Natural killer cell treated with Interleukin-12 subunit alpha and Interleukin-12 subunit beta and Interleukin-15 and Interleukin-18, amount 100 ng/mL, for 72 hours (primary cell): ENCODE measurements around the gene RER1. TPM values are rescaled to one million over a fixed set of nuclear protein-coding genes. Genes with fewer than 3 reads are reported as not detected.

Experiments
- ATAC-seq, 2 donors: fragments of 150-1000 bp; cut with Tn5 transposase in 1 of 2; sonication (Bioruptor Pico), chemical (Tn5 transposase) in 1 of 2; 2 replicates each; pipeline ENCODE4 v1.10.0; 2021
- DNase-seq: peaks from one replicate; pipeline ENCODE4 v3.0.0; 2022; ENCODE audit warnings: low spot score
- H3K27ac Mint-ChIP-seq, 2 donors: 1 replicate in 1 of 2; 2 replicates in 1 of 2; pipeline ENCODE4 v1.8.0; 2022; ENCODE audit warnings: mixed read lengths in 2 of 2, mild to moderate bottlenecking in 1 of 2, moderate library complexity in 1 of 2
- H3K27me3 Mint-ChIP-seq, 2 donors: 1 replicate in 1 of 2; 2 replicates in 1 of 2; pipeline ENCODE4 v1.8.0; 2022; ENCODE audit warnings: mixed read lengths in 2 of 2
- H3K36me3 Mint-ChIP-seq: one replicate; pipeline ENCODE4 v1.8.0; 2022; ENCODE audit warnings: mixed read lengths
- H3K4me1 Mint-ChIP-seq, 2 donors: 1 replicate in 1 of 2; 2 replicates in 1 of 2; pipeline ENCODE4 v1.8.0; 2022; ENCODE audit warnings: low read depth in 2 of 2, mixed read lengths in 2 of 2, mild to moderate bottlenecking in 1 of 2
- H3K4me3 Mint-ChIP-seq: one replicate; pipeline ENCODE4 v1.8.0; 2022; ENCODE audit warnings: mixed read lengths
- H3K9me3 Mint-ChIP-seq: 2 replicates; pipeline ENCODE4 v1.8.0; 2022; ENCODE audit warnings: mixed read lengths
- total RNA-seq, 2 donors: library from RNA; stranded (reverse); gene quantifications; one replicate each; pipeline ENCODE4 v1.2.3, GENCODE V29; 2022

The RER1 gene
- total RNA-seq, result 100 to 1,000 TPM; 139 to 161 TPM

DNA sequence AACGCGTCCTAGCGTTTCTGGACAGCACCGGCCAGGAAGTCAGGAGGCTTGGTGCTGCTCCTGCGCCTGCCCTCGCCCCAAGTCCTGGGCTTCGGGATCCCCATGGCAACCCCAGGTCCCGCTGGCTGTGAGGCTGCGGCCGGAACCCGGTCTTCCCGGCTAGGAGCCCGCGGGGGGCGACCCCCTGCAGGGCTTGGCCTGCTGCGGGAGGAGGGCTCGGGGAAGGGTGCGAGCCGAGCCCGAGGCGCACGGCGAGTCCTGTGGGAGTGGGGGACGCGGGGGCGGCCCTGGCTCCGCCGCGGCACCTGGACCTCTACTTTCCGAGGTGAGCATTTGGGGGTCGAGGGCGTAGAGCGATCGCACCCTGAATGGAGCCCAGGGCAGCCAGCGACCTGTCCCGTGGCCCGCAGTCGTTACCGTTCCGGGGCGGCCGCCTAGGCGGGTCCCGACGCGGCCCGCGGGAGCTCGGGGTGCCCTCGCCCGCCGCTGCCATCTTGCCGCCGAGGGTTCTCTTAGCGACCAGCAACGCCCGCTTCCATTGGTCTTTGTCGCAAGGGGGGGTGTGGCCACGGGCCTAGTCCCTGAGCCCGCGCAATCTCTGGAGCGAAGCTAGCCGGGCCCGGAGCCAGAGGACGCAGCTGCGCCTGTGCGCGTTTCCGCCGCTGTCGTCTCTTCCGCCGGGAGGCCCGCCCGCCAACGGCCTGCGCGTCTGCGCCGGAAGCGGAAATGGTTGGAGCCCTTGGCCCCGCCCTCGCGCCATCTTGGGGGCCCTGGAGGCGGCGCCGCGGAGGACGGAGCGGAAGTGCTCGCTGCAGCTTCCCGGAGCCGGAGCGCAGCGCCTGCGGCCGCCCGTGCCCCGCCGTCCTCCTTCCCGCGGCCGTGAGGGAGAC, at the start of gene RER1, which contains the start of gene MORN1:
TSS of gene RER1 (plus strand) at position 801 of the 890 bp plus-strand sequence. CDS start 3,950 bp downstream, outside the sequence.
TSS of gene MORN1 (minus strand) at position 514 of the 890 bp plus-strand sequence. CDS start at position 493, 21 bp downstream.
- Mint-ChIP-seq H3K9me3 (no peaks in the 10 kb centered on the region), H3K36me3 (no peaks in the 10 kb centered on the region), H3K4me1 (peaks cover 28 to 34% of the 10 kb centered on the region in 2 donors), H3K27me3 (no peaks in the 10 kb centered on the region), H3K27ac (peak within 1 kb of the TSS; percentile 82 to 96), H3K4me3 (peak within 1 kb of the TSS; percentile 89)
- peak; percentile 97 to 99 for ATAC-seq
- DNase-seq, result peak; percentile 100

- ATAC-seq, result no peak
- DNase-seq, result peak; percentile 46
These were observed 49.1 kb upstream of the RER1 start for GRCh38 chr1:2342384-2343022.

DNA sequence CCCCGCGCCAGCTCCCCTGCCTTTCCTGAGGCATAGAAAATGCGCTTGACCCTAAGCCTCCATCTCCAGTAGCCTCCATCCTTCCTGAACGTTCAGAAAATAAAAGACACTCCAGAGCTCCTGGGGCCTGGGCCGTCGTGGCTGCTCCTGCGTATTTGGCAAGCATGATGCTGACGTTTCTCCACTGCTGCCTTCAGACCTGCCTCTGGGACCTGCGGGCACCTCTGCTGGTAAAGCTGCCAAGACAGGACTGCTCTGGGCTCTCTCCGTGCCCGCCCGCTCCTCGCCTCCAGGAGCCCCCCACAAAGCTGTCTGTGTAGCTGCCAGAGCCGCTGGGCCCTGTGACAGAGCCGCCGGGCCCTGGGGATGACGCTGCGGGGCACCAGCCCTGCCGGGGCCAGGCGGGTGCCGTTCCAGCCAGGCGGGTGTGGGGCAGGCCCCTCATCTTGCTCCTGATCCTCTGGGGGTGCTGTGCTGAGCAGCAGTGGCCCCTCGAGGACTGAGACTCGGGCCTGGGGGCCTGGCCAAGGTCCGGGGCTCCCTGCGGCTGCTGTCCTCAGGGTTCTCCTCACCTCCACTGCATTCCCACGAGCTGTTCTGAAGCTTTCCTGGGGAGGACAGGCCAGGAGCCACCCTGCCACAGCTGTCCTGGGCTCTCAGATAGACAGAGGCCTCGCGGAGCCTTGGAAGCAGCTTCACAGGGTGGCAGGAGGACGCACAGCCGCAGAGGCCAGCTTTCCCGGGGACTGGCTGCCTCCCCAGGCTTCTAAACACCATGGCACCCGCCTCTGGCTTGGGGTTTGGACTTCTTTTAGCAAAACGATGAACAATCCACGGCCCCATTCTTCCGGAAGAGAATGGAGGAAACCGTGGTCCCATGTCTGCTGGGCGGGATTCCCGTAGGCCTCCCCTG, 48.4 kb upstream of the RER1 start:
- Mint-ChIP-seq H3K36me3 (no peaks in the 10 kb centered on the region), H3K4me3 (no peak overlapping the region), H3K4me1 (peaks cover 0 to 2% of the 10 kb centered on the region in 2 donors), H3K27ac (no peak overlapping the region), H3K27me3 (no peaks in the 10 kb centered on the region), H3K9me3 (no peaks in the 10 kb centered on the region)
- DNase-seq (peak; percentile 47), ATAC-seq (no peak)

More at GRCh38 chr1:2342384-2343022, 49.1 kb upstream of the RER1 start:
- no peaks in the 10 kb centered on the region for H3K9me3 Mint-ChIP-seq
- H3K27me3 Mint-ChIP-seq, result no peaks in the 10 kb centered on the region
- H3K4me3 Mint-ChIP-seq, result no peak overlapping the region
- H3K27ac Mint-ChIP-seq, result no peak overlapping the region
- peaks cover 0 to 4% of the 10 kb centered on the region in 2 donors for H3K4me1 Mint-ChIP-seq
- no peaks in the 10 kb centered on the region for H3K36me3 Mint-ChIP-seq

DNA sequence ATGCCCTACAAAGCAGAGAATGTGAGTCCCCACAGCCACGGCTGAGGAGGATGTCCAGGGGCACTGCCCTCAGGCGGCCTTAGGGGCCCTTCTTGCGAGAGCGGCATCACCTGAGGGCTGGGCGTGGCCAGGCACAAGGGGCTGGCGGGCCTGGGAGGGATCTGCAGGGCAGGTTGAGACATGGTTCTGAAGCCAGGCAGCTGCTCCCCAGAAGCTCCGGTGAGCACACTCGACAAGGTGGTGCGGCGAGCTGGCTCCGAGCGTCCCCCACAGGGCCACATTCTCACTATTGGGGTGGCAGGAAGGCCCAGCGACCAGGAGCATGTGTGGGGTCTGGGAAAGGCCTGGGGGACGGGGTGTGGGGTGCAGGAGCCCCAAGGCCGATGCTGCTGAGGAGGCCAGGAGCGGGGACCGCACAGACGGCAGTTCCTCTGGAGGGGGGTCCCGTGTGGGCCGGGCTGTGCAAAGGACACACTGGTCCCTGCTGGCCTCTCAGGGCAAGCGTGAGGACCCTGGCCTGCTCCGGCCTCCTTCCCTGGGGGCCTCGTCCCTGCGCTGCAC, 47.4 kb upstream of the RER1 start:
- Mint-ChIP-seq H3K9me3 (no peaks in the 10 kb centered on the region), H3K27ac (no peak overlapping the region), H3K4me1 (peaks cover 0 to 2% of the 10 kb centered on the region in 2 donors), H3K27me3 (no peaks in the 10 kb centered on the region), H3K4me3 (no peak overlapping the region), H3K36me3 (no peaks in the 10 kb centered on the region)
- DNase-seq (peak; percentile 35), ATAC-seq (no peak)

DNA sequence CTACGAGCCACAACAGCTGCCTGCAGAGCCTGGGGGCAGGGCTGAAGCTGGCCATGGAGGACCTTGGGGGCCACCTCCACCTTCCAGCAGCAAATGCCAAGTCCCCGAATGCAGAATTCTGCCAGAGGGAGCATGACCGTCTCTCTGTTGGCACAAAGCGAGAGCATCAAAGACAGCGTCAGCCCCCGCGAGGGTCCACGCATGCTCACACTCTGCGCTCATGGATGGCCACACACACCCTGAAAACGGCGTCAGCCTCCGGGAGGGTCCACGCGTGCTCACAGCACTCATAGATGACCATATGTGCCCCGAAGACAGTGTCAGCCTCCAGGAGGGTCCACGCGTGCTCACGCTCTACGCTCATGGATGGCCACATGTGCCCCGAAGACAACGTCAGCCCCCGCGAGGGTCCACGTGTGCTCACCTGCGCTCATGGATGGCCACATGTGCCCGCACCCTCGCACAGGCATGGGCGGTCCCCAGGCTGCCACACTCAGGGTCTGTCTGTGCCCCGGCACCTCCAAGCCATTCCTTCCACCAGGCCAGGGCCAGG, 46.8 kb upstream of the RER1 start:
- Mint-ChIP-seq H3K9me3 (no peaks in the 10 kb centered on the region), H3K27me3 (no peaks in the 10 kb centered on the region), H3K27ac (no peak overlapping the region), H3K4me1 (peaks cover 0 to 2% of the 10 kb centered on the region in 2 donors), H3K4me3 (no peak overlapping the region), H3K36me3 (no peaks in the 10 kb centered on the region)
- peak; percentile 54 for DNase-seq
- no peak for ATAC-seq

GRCh38 chr1:2345297-2346075, 46.2 kb upstream of the RER1 start:
- H3K27ac Mint-ChIP-seq, result no peak overlapping the region
- DNase-seq (peak; percentile 54), ATAC-seq (no peak)
- H3K9me3 Mint-ChIP-seq, result no peaks in the 10 kb centered on the region
- H3K4me1 Mint-ChIP-seq, result no peaks in the 10 kb centered on the region
- no peaks in the 10 kb centered on the region for H3K27me3 Mint-ChIP-seq
- H3K36me3 Mint-ChIP-seq, result no peaks in the 10 kb centered on the region
- H3K4me3 Mint-ChIP-seq, result no peak overlapping the region

GRCh38 chr1:2346691-2347408, 44.8 kb upstream of the RER1 start:
- Mint-ChIP-seq H3K27me3 (no peaks in the 10 kb centered on the region), H3K4me3 (no peak overlapping the region), H3K27ac (no peak overlapping the region), H3K36me3 (no peaks in the 10 kb centered on the region), H3K4me1 (no peaks in the 10 kb centered on the region), H3K9me3 (no peaks in the 10 kb centered on the region)
- DNase-seq (no peak), ATAC-seq (no peak)

DNA sequence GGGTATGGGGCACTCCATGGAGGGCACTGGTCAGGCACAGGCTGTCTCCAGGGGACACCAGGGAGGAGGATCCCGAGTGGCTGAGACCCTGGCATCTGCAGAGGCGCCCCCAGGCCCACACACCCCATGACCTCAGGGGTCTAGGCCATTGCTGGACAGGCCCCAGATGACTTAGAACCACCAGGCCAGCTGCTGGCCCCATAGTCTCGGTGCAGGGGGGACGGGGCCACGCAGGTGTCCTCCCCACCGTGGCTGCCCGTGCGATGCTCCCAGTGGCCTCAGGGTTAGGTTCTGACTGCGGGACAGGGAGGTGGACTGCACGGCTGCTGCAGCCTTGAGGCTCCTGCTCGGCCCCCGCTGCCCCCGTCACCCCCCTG, 44.2 kb upstream of the RER1 start:
- Mint-ChIP-seq H3K27me3 (no peaks in the 10 kb centered on the region), H3K4me1 (no peaks in the 10 kb centered on the region), H3K4me3 (no peak overlapping the region), H3K27ac (no peak overlapping the region), H3K9me3 (no peaks in the 10 kb centered on the region), H3K36me3 (no peaks in the 10 kb centered on the region)
- peak; percentile 32 for DNase-seq
- no peak for ATAC-seq

GRCh38 chr1:2347896-2348295, 43.7 kb upstream of the RER1 start:
- no peaks in the 10 kb centered on the region for H3K27me3 Mint-ChIP-seq
- no peaks in the 10 kb centered on the region for H3K9me3 Mint-ChIP-seq
- no peaks in the 10 kb centered on the region for H3K4me1 Mint-ChIP-seq
- H3K36me3 Mint-ChIP-seq, result no peaks in the 10 kb centered on the region
- H3K4me3 Mint-ChIP-seq, result no peak overlapping the region
- no peak overlapping the region for H3K27ac Mint-ChIP-seq
- peak; percentile 48 for DNase-seq
- ATAC-seq, result no peak

DNA sequence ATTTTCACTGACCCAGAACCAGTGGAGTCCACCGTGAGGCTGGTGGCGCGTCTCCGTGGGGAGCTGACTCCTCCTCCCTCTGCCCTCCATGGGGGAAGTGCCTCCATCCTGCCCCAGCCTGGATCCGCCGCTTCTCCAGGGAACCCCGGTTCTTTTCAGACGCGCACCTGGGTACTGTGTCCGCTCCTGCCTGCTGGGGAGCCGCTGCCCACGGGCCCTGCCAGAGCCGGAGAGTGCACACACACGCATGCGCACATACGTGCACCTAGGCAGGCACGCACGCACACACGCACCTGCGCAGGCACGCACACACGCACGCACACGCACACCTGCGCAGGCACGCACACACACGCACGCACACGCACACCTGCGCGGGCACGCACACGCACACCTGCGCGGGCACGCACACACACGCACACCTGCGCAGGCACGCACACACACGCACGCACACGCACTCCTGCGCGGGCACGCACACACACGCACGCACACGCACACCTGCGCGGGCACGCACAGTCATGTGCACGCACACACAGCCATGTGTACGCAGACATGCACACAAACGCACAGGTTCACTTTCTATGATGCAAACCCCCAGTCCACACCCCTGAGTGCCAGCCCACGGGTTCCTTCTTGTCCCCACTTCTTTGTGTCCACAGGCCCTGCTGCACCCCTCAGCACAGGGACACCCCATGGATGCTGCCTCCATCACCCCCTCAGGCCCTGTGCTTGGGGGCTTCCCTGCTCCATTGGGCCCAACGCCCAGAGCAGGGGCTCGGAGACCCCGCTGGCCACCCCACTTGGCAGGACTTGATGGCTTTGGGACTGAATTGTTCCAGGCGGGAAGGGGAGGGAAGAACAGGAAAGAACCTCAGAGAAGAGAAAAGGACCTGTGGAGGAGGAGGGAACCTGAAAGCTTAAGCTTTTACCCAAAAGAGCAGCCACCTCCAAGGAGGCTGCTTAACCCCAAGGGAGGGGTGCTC, 43.0 kb upstream of the RER1 start:
- H3K27me3 Mint-ChIP-seq, result no peaks in the 10 kb centered on the region
- no peak overlapping the region for H3K27ac Mint-ChIP-seq
- H3K4me1 Mint-ChIP-seq, result no peaks in the 10 kb centered on the region
- DNase-seq (peak; percentile 53), ATAC-seq (no peak)
- H3K36me3 Mint-ChIP-seq, result no peaks in the 10 kb centered on the region
- H3K9me3 Mint-ChIP-seq, result no peaks in the 10 kb centered on the region
- no peak overlapping the region for H3K4me3 Mint-ChIP-seq

- H3K4me3 Mint-ChIP-seq, result no peak overlapping the region
- peak; percentile 37 for DNase-seq
- no peak overlapping the region for H3K27ac Mint-ChIP-seq
- H3K9me3 Mint-ChIP-seq, result no peaks in the 10 kb centered on the region
- ATAC-seq, result no peak
- no peaks in the 10 kb centered on the region for H3K27me3 Mint-ChIP-seq
- H3K4me1 Mint-ChIP-seq, result no peaks in the 10 kb centered on the region
- no peaks in the 10 kb centered on the region for H3K36me3 Mint-ChIP-seq
These were observed 41.8 kb upstream of the RER1 start for GRCh38 chr1:2349806-2350205.
